ENCODE results near the gene AOPEP. TPM values are rescaled to one million over a fixed set of nuclear protein-coding genes. Genes with fewer than 3 reads are reported as not detected.
"Not testable (repeated sequence)": the region's sequence is repeated elsewhere in the genome, so short reads cannot be mapped to it uniquely, and the experiment has no call there.

Gene AOPEP
- total RNA-seq, 1 experiment from 2014 or later = 14.4 TPM

DNA sequence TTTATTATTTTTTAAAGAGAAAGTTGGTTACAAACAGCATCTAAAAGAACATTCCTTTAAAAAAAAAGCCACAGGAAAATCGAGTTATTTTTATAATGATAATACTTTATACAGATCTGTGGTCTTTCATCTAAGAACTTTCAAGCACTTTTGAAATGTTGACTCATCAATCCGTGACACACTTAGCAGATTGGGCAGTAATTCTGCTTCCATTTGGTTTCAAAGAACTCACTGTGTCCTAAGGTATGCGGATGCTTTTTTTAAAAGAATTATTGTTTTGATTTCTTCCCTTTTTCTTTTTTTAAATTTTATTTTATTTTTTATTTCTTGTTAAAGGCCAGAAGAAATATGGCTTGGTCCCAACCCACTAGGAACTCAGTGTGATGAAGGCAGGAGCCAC, 147.8 kb downstream of the AOPEP start (continued):
- TF ChIP-seq, protein P1, sequence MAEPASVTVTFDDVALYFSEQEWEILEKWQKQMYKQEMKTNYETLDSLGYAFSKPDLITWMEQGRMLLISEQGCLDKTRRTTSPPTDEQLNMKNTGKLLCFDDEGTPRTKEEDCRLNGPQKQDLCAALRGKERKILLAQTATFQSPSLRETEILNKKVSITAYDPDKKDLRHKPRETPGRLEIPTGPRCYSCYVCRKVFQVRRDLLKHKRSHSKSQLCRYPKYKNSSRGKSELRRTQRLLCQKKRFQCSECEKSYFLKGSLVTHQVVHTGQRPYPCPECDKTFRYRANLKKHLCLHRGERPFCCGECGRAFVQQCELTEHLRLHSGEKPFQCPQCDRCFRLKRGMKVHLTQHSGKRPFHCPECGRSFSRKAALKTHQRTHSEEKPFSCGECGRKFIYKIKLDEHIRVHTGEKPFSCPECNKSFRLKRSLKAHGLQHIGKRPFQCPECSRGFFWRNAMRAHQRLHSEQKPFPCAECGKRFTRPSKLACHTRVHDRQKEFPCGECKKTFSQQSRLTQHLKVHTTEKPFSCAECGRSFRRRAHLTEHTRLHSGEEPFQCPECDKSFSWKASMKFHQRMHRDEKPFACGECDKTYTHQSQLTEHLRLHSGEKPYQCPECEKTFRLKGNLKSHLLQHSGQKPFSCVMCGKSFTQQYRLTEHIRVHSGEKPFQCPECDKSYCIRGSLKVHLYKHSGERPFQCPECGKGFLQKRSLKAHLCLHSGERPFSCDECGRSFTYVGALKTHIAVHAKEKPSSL (CRISPR knock-in tag; conservative IDR thresholded peaks at IDR 0.05) = no peak
- TF ChIP-seq, protein P2, sequence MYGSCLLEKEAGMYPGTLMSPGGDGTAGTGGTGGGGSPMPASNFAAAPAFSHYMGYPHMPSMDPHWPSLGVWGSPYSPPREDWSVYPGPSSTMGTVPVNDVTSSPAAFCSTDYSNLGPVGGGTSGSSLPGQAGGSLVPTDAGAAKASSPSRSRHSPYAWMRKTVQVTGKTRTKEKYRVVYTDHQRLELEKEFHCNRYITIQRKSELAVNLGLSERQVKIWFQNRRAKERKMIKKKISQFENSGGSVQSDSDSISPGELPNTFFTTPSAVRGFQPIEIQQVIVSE (CRISPR knock-in tag; IDR thresholded peaks at IDR 0.05; ENCODE audit: borderline replicate concordance) = no peak
- no peak for TF ChIP-seq ZNF416 (CRISPR knock-in tag; IDR thresholded peaks at IDR 0.05)

DNA sequence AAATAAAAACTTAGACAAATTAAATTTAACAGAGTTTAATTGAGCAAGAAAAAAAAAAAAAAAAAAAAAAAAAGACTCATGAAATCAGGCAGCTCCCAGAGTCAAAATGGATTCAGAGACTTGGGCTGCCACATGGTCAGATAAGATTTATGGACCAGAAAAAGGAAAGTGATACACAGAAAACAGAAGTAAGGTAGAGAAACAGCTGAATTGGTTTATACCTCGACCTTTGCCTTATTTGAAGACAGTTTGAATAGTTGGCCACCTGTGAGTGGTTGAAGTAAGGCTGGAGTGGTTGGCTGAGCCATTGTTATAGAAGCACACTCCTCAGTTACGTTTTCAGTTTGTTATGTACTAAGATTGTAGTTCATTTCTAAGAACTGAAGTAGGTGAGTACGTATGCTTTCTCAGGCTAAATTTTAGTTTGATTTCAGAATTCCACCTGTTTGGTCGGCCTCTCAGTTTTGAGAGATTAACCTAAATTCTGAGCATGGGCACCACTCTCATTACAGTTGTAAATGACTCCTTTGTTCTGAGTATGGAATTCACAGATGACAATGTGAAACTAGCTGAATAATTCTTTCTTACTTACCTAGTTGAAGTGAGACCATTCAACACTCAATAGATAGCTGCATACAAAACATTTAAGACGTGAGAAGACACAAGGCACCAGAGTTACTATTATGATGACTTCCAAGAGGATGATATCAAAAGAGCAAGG, 149.0 kb downstream of the AOPEP start:
- ChIA-PET CTCF (no interaction called here), POLR2A (no interaction called here)
- ATAC-seq = no peak
- Mint-ChIP-seq H3K27me3 (ENCODE audit: low read depth) (no peaks in the 10 kb centered on the region), H3K4me3 (no peak overlapping the region), H3K36me3 (no peaks in the 10 kb centered on the region), H3K27ac (no peak overlapping the region), H3K9me3 (peaks cover 3% of the 10 kb centered on the region; the same call in 1 of the 2 replicates), H3K4me1 (peaks cover 15% of the 10 kb centered on the region)
- TF ChIP-seq GRHL2 (CRISPR knock-in tag; IDR thresholded peaks at IDR 0.05; ENCODE audit: insufficient replicate concordance, severe bottlenecking) (no peak), NFATC4 (CRISPR knock-in tag; IDR thresholded peaks at IDR 0.05) (no peak), NFYB (CRISPR knock-in tag; conservative IDR thresholded peaks at IDR 0.05; ENCODE audit: low read depth) (no peak), GABPB1 (CRISPR knock-in tag; IDR thresholded peaks at IDR 0.05) (no peak), FOXJ3 (CRISPR knock-in tag; IDR thresholded peaks at IDR 0.05; ENCODE audit: borderline replicate concordance) (no peak), ATF1 (CRISPR knock-in tag; IDR thresholded peaks at IDR 0.05) (no peak), SMAD3 (CRISPR knock-in tag; IDR thresholded peaks at IDR 0.05; ENCODE audit: borderline replicate concordance) (no peak), GTF2I (CRISPR knock-in tag; conservative IDR thresholded peaks at IDR 0.05) (no peak)
- TF ChIP-seq, protein P3, sequence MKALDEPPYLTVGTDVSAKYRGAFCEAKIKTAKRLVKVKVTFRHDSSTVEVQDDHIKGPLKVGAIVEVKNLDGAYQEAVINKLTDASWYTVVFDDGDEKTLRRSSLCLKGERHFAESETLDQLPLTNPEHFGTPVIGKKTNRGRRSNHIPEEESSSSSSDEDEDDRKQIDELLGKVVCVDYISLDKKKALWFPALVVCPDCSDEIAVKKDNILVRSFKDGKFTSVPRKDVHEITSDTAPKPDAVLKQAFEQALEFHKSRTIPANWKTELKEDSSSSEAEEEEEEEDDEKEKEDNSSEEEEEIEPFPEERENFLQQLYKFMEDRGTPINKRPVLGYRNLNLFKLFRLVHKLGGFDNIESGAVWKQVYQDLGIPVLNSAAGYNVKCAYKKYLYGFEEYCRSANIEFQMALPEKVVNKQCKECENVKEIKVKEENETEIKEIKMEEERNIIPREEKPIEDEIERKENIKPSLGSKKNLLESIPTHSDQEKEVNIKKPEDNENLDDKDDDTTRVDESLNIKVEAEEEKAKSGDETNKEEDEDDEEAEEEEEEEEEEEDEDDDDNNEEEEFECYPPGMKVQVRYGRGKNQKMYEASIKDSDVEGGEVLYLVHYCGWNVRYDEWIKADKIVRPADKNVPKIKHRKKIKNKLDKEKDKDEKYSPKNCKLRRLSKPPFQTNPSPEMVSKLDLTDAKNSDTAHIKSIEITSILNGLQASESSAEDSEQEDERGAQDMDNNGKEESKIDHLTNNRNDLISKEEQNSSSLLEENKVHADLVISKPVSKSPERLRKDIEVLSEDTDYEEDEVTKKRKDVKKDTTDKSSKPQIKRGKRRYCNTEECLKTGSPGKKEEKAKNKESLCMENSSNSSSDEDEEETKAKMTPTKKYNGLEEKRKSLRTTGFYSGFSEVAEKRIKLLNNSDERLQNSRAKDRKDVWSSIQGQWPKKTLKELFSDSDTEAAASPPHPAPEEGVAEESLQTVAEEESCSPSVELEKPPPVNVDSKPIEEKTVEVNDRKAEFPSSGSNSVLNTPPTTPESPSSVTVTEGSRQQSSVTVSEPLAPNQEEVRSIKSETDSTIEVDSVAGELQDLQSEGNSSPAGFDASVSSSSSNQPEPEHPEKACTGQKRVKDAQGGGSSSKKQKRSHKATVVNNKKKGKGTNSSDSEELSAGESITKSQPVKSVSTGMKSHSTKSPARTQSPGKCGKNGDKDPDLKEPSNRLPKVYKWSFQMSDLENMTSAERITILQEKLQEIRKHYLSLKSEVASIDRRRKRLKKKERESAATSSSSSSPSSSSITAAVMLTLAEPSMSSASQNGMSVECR (CRISPR knock-in tag; IDR thresholded peaks at IDR 0.05; ENCODE audit: borderline replicate concordance) = no peak
- TF ChIP-seq, protein P4, sequence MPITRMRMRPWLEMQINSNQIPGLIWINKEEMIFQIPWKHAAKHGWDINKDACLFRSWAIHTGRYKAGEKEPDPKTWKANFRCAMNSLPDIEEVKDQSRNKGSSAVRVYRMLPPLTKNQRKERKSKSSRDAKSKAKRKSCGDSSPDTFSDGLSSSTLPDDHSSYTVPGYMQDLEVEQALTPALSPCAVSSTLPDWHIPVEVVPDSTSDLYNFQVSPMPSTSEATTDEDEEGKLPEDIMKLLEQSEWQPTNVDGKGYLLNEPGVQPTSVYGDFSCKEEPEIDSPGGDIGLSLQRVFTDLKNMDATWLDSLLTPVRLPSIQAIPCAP (CRISPR knock-in tag; IDR thresholded peaks at IDR 0.05) = no peak
- TF ChIP-seq, protein P5, sequence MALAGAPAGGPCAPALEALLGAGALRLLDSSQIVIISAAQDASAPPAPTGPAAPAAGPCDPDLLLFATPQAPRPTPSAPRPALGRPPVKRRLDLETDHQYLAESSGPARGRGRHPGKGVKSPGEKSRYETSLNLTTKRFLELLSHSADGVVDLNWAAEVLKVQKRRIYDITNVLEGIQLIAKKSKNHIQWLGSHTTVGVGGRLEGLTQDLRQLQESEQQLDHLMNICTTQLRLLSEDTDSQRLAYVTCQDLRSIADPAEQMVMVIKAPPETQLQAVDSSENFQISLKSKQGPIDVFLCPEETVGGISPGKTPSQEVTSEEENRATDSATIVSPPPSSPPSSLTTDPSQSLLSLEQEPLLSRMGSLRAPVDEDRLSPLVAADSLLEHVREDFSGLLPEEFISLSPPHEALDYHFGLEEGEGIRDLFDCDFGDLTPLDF (CRISPR knock-in tag; IDR thresholded peaks at IDR 0.05) = no peak
- TF ChIP-seq, protein P6, sequence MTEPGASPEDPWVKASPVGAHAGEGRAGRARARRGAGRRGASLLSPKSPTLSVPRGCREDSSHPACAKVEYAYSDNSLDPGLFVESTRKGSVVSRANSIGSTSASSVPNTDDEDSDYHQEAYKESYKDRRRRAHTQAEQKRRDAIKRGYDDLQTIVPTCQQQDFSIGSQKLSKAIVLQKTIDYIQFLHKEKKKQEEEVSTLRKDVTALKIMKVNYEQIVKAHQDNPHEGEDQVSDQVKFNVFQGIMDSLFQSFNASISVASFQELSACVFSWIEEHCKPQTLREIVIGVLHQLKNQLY (CRISPR knock-in tag; IDR thresholded peaks at IDR 0.05) = no peak
- TF ChIP-seq, protein P7, sequence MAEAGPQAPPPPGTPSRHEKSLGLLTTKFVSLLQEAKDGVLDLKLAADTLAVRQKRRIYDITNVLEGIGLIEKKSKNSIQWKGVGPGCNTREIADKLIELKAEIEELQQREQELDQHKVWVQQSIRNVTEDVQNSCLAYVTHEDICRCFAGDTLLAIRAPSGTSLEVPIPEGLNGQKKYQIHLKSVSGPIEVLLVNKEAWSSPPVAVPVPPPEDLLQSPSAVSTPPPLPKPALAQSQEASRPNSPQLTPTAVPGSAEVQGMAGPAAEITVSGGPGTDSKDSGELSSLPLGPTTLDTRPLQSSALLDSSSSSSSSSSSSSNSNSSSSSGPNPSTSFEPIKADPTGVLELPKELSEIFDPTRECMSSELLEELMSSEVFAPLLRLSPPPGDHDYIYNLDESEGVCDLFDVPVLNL (CRISPR knock-in tag; IDR thresholded peaks at IDR 0.05; ENCODE audit: borderline replicate concordance, low read depth) = no peak
- no peak for DNase-seq (ENCODE audit: low spot score)

DNA sequence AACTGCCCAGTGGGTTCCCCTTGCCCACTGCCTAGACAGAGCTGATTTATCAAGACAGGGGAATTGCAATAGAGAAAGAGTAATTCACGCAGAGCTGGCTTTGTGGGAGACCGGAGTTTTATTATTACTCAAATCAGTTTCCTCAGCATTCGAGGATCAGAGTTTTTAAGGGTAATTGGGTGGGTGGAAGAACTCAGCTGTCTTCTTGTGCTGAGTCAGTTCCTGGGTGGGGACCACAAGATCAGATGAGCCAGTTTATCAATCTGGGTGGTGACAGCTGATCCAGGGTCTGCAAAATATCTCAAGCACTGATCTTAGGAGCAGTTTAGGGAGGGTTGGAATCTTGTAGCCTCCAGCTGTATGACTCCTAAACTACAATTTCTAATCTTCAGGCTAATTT, 152.3 kb downstream of the AOPEP start:
- H3K9me3 Mint-ChIP-seq; ATAC-seq; H3K27ac Mint-ChIP-seq; H3K27me3 Mint-ChIP-seq (ENCODE audit: low read depth); H3K4me3 Mint-ChIP-seq; H3K36me3 Mint-ChIP-seq; POLR2A ChIA-PET; DNase-seq (ENCODE audit: low spot score): not testable (repeated sequence)
- peaks cover 18% of the 10 kb centered on the region for H3K4me1 Mint-ChIP-seq
- CTCF ChIA-PET = interaction anchor here (1.0 to 1.3 kb wide), 2 partner anchors 13 to 249 kb away, joined by 3 read pairs; no protein-coding TSS in a partner anchor

Data from WTC11 (cell line).